Vagina (tissue), 2 donors: Measurements from ENCODE around the gene DDX46. TPM values are rescaled to one million over a fixed set of nuclear protein-coding genes. Genes with fewer than 3 reads are reported as not detected.
"Not testable (repeated sequence)": the region's sequence is repeated elsewhere in the genome, so short reads cannot be mapped to it uniquely, and the experiment has no call there.

Experiments
- DNase-seq, 2 donors: peaks; one replicate each; pipeline ENCODE4 v3.0.0-alpha.2; 2017; ENCODE audit errors: extremely low spot score in 2 of 2
- H3K27ac ChIP-seq: fragments of 200-600 bp; sonication (generic); one replicate; pipeline ENCODE4 v1.5.1; 2019
- H3K27me3 ChIP-seq: fragments of 200-600 bp; sonication (generic); one replicate; pipeline ENCODE4 v1.5.1; 2019
- H3K36me3 ChIP-seq, 2 donors: fragments of 200-600 bp; sonication (generic); one replicate each; pipeline ENCODE4 v1.5.1; 2017 to 2019
- H3K4me1 ChIP-seq: fragments of 200-600 bp; sonication (generic); one replicate; pipeline ENCODE4 v1.5.1; 2019
- H3K4me3 ChIP-seq, 2 donors: fragments of 200-600 bp; sonication (generic); 1 replicate in 1 of 2; 2 replicates in 1 of 2; pipeline ENCODE4 v1.5.1; 2016 to 2019
- H3K9me3 ChIP-seq: fragments of 200-600 bp; sonication (generic); one replicate; pipeline ENCODE4 v1.5.1; 2019
- POLR2A ChIP-seq, 2 donors: fragments of 450-650 bp; IDR thresholded peaks; one replicate each; pipeline ENCODE4 v1.6.1; 2017; ENCODE audit warnings: antibody characterized with exemption in 2 of 2, mild to moderate bottlenecking in 2 of 2, moderate library complexity in 2 of 2
- POLR2AphosphoS5 ChIP-seq, 2 donors: sonication (generic); formaldehyde crosslinking; IDR thresholded peaks; one replicate each; pipeline ENCODE4 v1.9.0; 2017; ENCODE audit warnings: antibody characterized with exemption in 2 of 2, mild to moderate bottlenecking in 2 of 2, low read depth in 1 of 2; ENCODE audit not compliant: insufficient read depth in 1 of 2
- intact Hi-C: fragments of 100-400 bp; cut with DNase I; formaldehyde crosslinking; loops from one replicate; pipeline ENCODE4 v1.15.1; 2023
- total RNA-seq: library from RNA; depleted of rRNA; stranded (reverse); fragments of >200 nt; gene quantifications from one replicate; pipeline ENCODE4 v1.2.3, GENCODE V29; 2016
- TF ChIP-seq, protein P1 (sequence below), 3 experiments: fragments of 450-650 bp in 2 of 3; fragments of 200-600 bp in 1 of 3; sonication (generic) in 1 of 3; IDR thresholded peaks; one replicate each; pipeline ENCODE4 v1.5.1; 2017 to 2019; ENCODE audit warnings: antibody characterized with exemption in 3 of 3, mild to moderate bottlenecking in 2 of 3, moderate library complexity in 2 of 3

DDX46 gene
- total RNA-seq, 1 donor from 2014 or later, result 31.7 TPM

DNA sequence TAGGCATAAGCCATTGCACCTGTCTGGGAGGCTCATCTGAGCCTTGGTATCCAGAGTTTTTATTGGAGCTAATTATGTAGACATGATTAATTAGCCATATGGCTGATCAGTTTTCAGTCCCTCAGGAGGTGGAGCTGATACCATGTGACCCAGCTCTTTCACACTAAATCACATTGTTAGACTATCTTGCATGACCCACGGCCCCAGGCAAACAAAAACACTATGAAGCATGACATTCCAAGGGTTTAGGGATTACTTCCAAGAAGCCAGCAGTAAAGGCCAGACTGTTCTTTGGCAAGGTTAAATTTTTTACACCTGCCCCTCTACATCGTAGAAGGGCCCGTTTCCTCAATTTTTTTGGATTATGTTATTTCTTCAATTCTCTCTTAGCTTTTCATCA, 82.2 kb downstream of the DDX46 start:
- H3K27me3 ChIP-seq, result no peaks in the 10 kb centered on the region
- intact Hi-C loops, result loop anchor here (10.0 kb wide), 1 partner anchor 64 kb away; the partner anchor contains the start of gene PCBD2
- no peak overlapping the region for H3K4me3 ChIP-seq
- H3K9me3 ChIP-seq, result no peaks in the 10 kb centered on the region
- H3K4me1 ChIP-seq, result peaks cover 9% of the 10 kb centered on the region
- H3K36me3 ChIP-seq, result no peaks in the 10 kb centered on the region
- no peak for TF ChIP-seq POLR2AphosphoS5 (IDR thresholded peaks at IDR 0.05; ENCODE audit: insufficient read depth in 1 of 2, low read depth in 1 of 2)
- no peak for TF ChIP-seq POLR2A (IDR thresholded peaks at IDR 0.05)
- TF ChIP-seq, protein P1, sequence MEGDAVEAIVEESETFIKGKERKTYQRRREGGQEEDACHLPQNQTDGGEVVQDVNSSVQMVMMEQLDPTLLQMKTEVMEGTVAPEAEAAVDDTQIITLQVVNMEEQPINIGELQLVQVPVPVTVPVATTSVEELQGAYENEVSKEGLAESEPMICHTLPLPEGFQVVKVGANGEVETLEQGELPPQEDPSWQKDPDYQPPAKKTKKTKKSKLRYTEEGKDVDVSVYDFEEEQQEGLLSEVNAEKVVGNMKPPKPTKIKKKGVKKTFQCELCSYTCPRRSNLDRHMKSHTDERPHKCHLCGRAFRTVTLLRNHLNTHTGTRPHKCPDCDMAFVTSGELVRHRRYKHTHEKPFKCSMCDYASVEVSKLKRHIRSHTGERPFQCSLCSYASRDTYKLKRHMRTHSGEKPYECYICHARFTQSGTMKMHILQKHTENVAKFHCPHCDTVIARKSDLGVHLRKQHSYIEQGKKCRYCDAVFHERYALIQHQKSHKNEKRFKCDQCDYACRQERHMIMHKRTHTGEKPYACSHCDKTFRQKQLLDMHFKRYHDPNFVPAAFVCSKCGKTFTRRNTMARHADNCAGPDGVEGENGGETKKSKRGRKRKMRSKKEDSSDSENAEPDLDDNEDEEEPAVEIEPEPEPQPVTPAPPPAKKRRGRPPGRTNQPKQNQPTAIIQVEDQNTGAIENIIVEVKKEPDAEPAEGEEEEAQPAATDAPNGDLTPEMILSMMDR (IDR thresholded peaks at IDR 0.05), result no peak
- DNase-seq, result no peak
- H3K27ac ChIP-seq, result no peak overlapping the region

GRCh38 chr5:134844252-134844651, 85.7 kb downstream of the DDX46 start:
- intact Hi-C loops, result loop anchor here (10.0 kb wide), 1 partner anchor 61 kb away; the partner anchor contains the start of gene PCBD2

DNA sequence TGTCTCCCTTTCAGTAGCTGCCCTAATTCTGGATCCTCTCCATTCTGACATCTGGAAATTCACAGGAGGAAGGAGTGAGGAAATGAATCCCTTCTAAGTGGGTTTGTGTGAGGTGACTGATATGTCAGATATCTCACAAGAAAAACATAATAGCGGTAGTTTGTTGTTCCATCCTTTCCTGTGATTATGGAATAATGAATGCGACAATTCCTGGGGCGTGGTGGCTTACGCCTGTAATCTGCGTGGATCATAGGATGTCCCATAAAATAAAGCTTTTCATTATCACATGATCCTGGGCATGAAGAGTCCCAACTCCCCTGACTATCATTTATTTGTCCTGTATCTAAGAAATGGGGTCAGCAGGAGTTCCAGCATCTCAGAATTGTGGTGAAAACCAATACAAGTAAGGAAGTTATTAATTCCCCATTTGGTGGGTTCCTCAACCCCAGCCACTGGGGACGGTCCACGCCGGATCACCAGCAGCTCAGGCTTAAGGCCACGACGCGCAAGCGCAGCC, 86.8 kb downstream of the DDX46 start:
- H3K36me3 ChIP-seq, result peaks cover 0 to 8% of the 10 kb centered on the region in 2 donors
- H3K4me3 ChIP-seq, result peak overlapping the region; percentile 69 to 89
- no peaks in the 10 kb centered on the region for H3K27me3 ChIP-seq
- DNase-seq, result no peak
- H3K27ac ChIP-seq, result peak overlapping the region; percentile 94
- no peak for TF ChIP-seq POLR2AphosphoS5 (IDR thresholded peaks at IDR 0.05; ENCODE audit: insufficient read depth in 1 of 2, low read depth in 1 of 2)
- no peaks in the 10 kb centered on the region for H3K9me3 ChIP-seq
- intact Hi-C loops, result loop anchor here (10.0 kb wide), 1 partner anchor 59 kb away; the partner anchor contains the start of gene PCBD2
- H3K4me1 ChIP-seq, result peaks cover 42% of the 10 kb centered on the region

More at GRCh38 chr5:134844252-134844651, 85.7 kb downstream of the DDX46 start:
- Histone ChIP-seq H3K4me1 (peaks cover 31% of the 10 kb centered on the region), H3K9me3 (no peaks in the 10 kb centered on the region), H3K27me3 (no peaks in the 10 kb centered on the region), H3K4me3 (no peak overlapping the region), H3K27ac (no peak overlapping the region), H3K36me3 (peaks cover 0 to 8% of the 10 kb centered on the region in 2 donors)
- DNase-seq, result no peak
- TF ChIP-seq, protein P1 (IDR thresholded peaks at IDR 0.05), result no peak
- TF ChIP-seq POLR2A (IDR thresholded peaks at IDR 0.05) (no peak), POLR2AphosphoS5 (IDR thresholded peaks at IDR 0.05; ENCODE audit: insufficient read depth in 1 of 2, low read depth in 1 of 2) (no peak)

DNA sequence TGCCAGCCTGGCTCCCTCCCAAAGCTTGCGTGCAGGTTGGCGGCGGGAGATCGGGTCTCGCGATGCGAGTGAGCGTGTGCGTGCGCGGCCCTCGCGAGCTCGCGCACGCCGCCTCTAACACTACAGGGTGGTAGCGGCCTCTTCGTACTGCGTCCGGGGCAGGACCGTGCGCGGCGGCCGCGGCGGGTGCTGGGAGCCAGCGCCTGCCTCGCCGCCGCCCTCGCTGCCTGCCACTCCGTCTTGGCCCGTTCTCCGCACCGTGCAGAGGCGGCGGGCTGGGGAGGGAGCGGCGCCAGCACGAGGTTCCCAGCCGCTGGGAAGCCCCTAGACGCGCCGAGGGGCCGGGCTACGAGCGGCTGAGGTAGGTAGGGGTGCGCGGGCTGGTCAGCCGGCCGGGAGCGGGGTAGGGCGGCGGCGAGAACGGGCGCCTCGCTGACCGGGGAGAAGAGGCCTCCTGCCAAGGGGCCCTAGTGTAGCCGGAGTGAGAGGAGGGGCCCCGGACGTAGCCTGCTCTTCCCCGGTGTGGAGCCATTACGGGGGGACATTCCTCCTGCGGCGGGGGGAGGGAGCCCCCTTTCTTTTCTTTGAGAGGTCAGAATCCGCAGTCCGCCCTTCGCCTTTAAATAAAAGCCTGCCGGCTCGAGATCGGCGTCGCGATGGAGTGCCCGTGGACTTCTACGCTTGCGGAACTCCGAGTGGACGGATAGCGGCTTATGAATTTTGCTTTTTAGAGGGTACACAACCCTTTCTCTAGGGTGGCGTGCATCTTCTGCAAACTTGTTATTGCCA, 87.5 kb downstream of the DDX46 start, which contains the start of gene C5orf24:
Gene C5orf24, plus strand, starts transcription at position 117 of the 789 bp plus-strand sequence. CDS start 8,933 bp downstream, outside the sequence.
- peaks cover 0 to 8% of the 10 kb centered on the region in 2 donors for H3K36me3 ChIP-seq
- peak within 1 kb of the TSS; percentile 94 for H3K27ac ChIP-seq
- H3K4me3 ChIP-seq, result peak within 1 kb of the TSS; percentile 69 to 89
- H3K4me1 ChIP-seq, result peaks cover 49% of the 10 kb centered on the region
- intact Hi-C loops, result loop anchor here (10.0 kb wide), 1 partner anchor 59 kb away; the partner anchor contains the start of gene PCBD2
- no peaks in the 10 kb centered on the region for H3K9me3 ChIP-seq
- DNase-seq, result peak in 1 of 2 donors; percentile 93
- no peaks in the 10 kb centered on the region for H3K27me3 ChIP-seq
- TF ChIP-seq, protein P1 (IDR thresholded peaks at IDR 0.05), result no peak
- TF ChIP-seq POLR2A (IDR thresholded peaks at IDR 0.05), result peak in 1 of 2 donors; percentile 92
- TF ChIP-seq POLR2AphosphoS5 (IDR thresholded peaks at IDR 0.05; ENCODE audit: insufficient read depth in 1 of 2, low read depth in 1 of 2), result peak; percentile 69 to 84

- intact Hi-C loops, result loop anchor here (10.0 kb wide), 1 partner anchor 58 kb away; the partner anchor contains the start of gene PCBD2
- H3K27me3 ChIP-seq, result no peaks in the 10 kb centered on the region
- DNase-seq, result no peak
- peaks cover 53% of the 10 kb centered on the region for H3K4me1 ChIP-seq
- H3K4me3 ChIP-seq, result peak overlapping the region; percentile 69 to 89
- H3K27ac ChIP-seq, result peak overlapping the region; percentile 94
- no peak for TF ChIP-seq POLR2AphosphoS5 (IDR thresholded peaks at IDR 0.05; ENCODE audit: insufficient read depth in 1 of 2, low read depth in 1 of 2)
- TF ChIP-seq, protein P1 (IDR thresholded peaks at IDR 0.05), result no peak
- TF ChIP-seq POLR2A (IDR thresholded peaks at IDR 0.05), result no peak
- H3K36me3 ChIP-seq, result peaks cover 0 to 8% of the 10 kb centered on the region in 2 donors
- H3K9me3 ChIP-seq, result no peaks in the 10 kb centered on the region
Observed at GRCh38 chr5:134846641-134846960, 88.0 kb downstream of the DDX46 start.

DNA sequence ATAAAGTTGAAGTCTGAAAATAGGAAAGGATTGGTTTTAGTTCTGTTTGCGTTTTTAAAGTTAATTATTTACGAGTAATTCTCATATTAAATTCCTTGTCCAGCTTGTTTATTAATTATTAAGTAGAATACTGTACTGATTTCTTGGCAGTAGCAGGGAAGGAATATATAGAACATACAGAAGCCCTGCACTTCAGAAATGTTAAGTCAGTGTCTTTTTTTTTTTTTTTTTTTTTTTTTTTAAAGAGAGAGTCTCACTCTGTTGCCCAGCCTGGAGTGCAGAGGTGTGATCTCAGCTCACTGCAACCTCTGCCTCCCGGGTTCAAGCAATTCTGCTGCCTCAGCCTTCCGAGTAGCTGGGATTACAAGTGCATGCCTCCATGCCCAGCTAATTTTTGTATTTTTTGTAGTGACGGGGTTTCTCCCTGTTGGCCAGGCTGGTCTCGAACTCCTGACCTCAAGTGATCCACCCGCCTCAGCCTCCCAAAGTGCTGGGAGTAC, 90.9 kb downstream of the DDX46 start:
- not testable (repeated sequence) for H3K27me3 ChIP-seq, H3K4me3 ChIP-seq, H3K27ac ChIP-seq, H3K9me3 ChIP-seq, DNase-seq
- H3K4me1 ChIP-seq, result peaks cover 67% of the 10 kb centered on the region
- intact Hi-C loops, result loop anchor here (10.0 kb wide), 1 partner anchor 55 kb away; the partner anchor contains the start of gene PCBD2
- peaks cover 0 to 15% of the 10 kb centered on the region in 2 donors for H3K36me3 ChIP-seq
